Measurements from ENCODE around the gene NLRC5. TPM values are rescaled to one million over a fixed set of nuclear protein-coding genes. Genes with fewer than 3 reads are reported as not detected.

The NLRC5 gene
- total RNA-seq, 1 donor from 2014 or later: not detected

DNA sequence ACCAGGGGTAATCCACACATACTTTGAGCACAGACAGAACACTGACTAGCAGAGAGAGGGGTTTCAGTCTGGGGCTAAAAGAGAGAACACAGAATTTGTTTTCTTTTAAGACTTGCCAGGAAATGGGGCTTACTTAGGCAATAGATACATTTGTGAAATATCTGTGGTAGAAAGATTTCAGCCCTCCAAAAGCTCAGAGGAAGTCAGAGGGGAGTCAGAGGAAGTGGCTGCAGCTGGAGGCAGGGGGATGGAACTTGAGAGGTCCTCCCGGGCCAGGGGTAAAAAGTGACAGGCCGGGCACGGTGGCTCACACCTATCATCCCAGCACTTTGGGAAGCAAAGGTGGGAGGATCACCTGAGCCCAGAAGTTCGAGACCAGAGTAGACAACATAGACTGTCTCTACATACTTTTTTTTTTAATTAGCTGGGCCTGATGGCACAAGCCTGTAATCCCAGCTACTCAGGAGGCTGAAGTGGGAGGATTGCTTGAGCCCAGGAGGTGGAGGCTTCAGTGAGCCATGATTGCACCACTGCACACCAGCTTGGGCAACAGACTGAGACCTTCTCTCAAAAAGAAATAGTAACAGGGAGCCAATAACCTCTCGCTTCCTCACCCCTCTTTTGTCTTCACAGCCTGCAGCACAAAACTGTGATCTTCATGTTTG, 49.9 kb downstream of the NLRC5 start:
- Histone ChIP-seq H3K27me3 (no peaks in the 10 kb centered on the region), H3K9ac (no peak overlapping the region), H3K27ac (no peak overlapping the region), H3K4me1 (no peaks in the 10 kb centered on the region), H3K36me3 (no peaks in the 10 kb centered on the region), H3K4me3 (no peak overlapping the region), H4K20me1 (ENCODE audit: low read depth) (no peaks in the 10 kb centered on the region), H2AFZ (replicated peaks) (no peak overlapping the region), H3K9me3 (ENCODE audit: low read depth) (no peaks in the 10 kb centered on the region), H3K79me2 (ENCODE audit: low read depth) (no peaks in the 10 kb centered on the region), H3F3A (ENCODE audit: low read depth) (no peaks in the 10 kb centered on the region), H3K4me2 (no peak overlapping the region)
- Mint-ChIP-seq H3K36me3 (no peaks in the 10 kb centered on the region), H3K27ac (no peak overlapping the region), H3K9me3 (peaks cover 10% of the 10 kb centered on the region), H3K27me3 (ENCODE audit: insufficient read depth, low read depth) (peaks cover 3% of the 10 kb centered on the region), H3K4me3 (no peak overlapping the region), H3K4me1 (no peaks in the 10 kb centered on the region)
- no peak for DNase-seq (ENCODE audit: low spot score)
- TF ChIP-seq EZH2phosphoT487 (IDR thresholded peaks at IDR 0.05): no peak
- no peak for TF ChIP-seq EZH2 (IDR thresholded peaks at IDR 0.05)
- TF ChIP-seq, protein P1, sequence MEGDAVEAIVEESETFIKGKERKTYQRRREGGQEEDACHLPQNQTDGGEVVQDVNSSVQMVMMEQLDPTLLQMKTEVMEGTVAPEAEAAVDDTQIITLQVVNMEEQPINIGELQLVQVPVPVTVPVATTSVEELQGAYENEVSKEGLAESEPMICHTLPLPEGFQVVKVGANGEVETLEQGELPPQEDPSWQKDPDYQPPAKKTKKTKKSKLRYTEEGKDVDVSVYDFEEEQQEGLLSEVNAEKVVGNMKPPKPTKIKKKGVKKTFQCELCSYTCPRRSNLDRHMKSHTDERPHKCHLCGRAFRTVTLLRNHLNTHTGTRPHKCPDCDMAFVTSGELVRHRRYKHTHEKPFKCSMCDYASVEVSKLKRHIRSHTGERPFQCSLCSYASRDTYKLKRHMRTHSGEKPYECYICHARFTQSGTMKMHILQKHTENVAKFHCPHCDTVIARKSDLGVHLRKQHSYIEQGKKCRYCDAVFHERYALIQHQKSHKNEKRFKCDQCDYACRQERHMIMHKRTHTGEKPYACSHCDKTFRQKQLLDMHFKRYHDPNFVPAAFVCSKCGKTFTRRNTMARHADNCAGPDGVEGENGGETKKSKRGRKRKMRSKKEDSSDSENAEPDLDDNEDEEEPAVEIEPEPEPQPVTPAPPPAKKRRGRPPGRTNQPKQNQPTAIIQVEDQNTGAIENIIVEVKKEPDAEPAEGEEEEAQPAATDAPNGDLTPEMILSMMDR (IDR thresholded peaks at IDR 0.05): no peak

DNA sequence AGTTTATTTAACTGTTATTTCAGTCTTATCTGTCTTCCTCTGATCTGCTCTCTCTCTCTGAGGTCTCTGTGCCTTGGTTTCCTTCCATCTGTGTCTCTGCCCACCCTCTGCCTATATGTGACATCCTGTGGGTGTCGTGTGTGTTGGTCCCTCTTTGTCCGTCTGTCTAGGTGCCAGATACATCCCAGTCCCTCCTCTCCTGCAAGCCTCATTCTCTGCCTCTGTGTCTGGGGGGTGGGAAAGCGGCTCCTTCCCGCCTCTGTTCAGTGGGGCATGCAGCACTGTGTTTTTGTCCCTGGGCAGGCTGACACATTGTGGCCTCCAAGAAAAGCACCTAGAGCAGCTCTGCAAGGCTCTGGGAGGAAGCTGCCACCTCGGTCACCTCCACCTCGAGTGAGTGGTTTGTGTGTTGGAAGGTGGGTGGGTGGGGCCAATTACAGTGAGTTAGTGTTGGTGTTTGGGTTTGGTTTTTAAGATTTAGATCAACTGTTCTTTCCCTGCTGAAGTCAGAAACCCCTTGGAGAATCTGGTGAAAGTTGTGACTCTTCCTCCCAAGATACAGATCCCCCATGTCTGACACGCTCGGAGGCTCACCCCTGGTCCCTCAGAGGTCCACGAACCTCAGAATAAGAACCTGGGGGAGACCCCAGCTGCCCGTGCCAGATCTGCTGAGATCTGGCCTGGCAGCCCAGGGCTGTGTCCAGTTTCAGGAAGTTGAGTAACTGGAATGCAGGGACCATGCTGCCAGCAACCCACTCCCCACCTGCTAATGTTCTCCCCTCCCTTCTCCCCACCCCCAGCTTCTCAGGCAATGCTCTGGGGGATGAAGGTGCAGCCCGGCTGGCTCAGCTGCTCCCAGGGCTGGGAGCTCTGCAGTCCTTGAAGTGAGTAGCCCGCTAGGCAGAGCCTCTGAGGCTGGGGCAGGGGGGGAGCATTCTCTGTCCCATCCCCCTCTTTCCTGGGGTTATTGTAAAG, 52.1 kb downstream of the NLRC5 start:
- Mint-ChIP-seq H3K36me3 (no peaks in the 10 kb centered on the region), H3K9me3 (peaks cover 10% of the 10 kb centered on the region), H3K4me3 (no peak overlapping the region), H3K27ac (no peak overlapping the region), H3K4me1 (peaks cover 6% of the 10 kb centered on the region), H3K27me3 (ENCODE audit: insufficient read depth, low read depth) (peaks cover 7% of the 10 kb centered on the region)
- H4K20me1 ChIP-seq (ENCODE audit: low read depth): no peaks in the 10 kb centered on the region
- no peaks in the 10 kb centered on the region for H3K4me1 ChIP-seq
- H3K4me3 ChIP-seq: no peak overlapping the region
- no peaks in the 10 kb centered on the region for H3K79me2 ChIP-seq (ENCODE audit: low read depth)
- no peak overlapping the region for H3K4me2 ChIP-seq
- no peak overlapping the region for H3K27ac ChIP-seq
- no peaks in the 10 kb centered on the region for H3F3A ChIP-seq (ENCODE audit: low read depth)
- H3K9me3 ChIP-seq (ENCODE audit: low read depth): no peaks in the 10 kb centered on the region
- no peaks in the 10 kb centered on the region for H3K27me3 ChIP-seq
- no peaks in the 10 kb centered on the region for H3K36me3 ChIP-seq
- H3K9ac ChIP-seq: no peak overlapping the region
- no peak for DNase-seq (ENCODE audit: low spot score)
- TF ChIP-seq, protein P1 (IDR thresholded peaks at IDR 0.05): no peak
- TF ChIP-seq EZH2phosphoT487 (IDR thresholded peaks at IDR 0.05) (no peak), EZH2 (IDR thresholded peaks at IDR 0.05) (no peak)
- H2AFZ ChIP-seq (replicated peaks): no peak overlapping the region

DNA sequence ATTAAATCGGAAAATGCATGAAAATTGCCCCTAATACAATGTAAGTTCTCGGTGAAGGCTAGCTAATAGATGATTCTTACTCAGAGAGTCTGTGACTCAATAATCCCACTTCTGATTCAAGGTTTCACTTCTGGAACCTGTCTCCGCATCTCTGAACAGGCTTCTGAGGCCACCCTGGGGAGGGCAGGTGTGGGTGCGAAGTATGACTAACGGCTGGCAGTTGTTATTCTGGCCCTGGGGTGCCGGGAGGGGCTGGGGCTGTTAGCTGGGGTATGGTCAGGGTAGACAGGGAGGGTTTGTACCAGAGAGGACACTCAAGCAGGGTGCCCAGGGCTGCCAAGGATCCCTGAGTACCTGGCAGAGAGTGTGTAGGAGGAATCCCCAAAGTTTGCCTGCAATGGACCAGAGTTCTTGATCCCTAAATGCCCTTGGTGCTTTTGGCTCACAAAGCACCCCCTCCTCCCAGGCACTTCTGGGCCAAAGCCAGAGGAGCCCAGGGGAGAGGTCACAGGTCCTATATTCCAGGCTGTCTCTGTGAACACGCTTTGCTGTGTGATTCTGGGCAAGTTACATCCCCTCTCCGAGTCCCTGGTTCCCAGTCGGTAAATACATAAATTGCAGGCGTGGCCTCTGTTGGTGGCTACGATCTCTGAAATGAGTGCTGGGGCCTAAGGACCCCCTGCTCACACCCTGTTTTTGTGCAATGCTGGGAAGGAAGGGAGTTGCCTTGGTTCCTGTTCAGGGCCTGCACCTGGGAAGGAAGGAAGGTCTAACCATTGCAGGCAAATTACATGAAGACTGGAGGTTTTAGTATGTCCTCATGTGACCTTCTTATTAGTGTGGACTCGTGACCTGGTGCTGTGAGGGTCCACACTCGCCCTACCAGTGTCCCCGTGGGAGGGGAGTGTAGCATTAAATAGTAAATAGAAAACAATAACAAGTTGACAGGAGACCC, 53.1 kb downstream of the NLRC5 start:
- H3K27ac ChIP-seq: no peak overlapping the region
- no peaks in the 10 kb centered on the region for H3F3A ChIP-seq (ENCODE audit: low read depth)
- H3K9ac ChIP-seq: no peak overlapping the region
- H3K4me1 Mint-ChIP-seq: peaks cover 6% of the 10 kb centered on the region
- H3K79me2 ChIP-seq (ENCODE audit: low read depth): no peaks in the 10 kb centered on the region
- no peaks in the 10 kb centered on the region for H3K36me3 ChIP-seq
- no peak overlapping the region for H3K4me3 Mint-ChIP-seq
- no peaks in the 10 kb centered on the region for H3K36me3 Mint-ChIP-seq
- peaks cover 10% of the 10 kb centered on the region for H3K9me3 Mint-ChIP-seq
- DNase-seq (ENCODE audit: low spot score): no peak
- no peak overlapping the region for H3K4me3 ChIP-seq
- no peak overlapping the region for H2AFZ ChIP-seq (replicated peaks)
- no peaks in the 10 kb centered on the region for H3K9me3 ChIP-seq (ENCODE audit: low read depth)
- H4K20me1 ChIP-seq (ENCODE audit: low read depth): no peaks in the 10 kb centered on the region
- peaks cover 9% of the 10 kb centered on the region for H3K27me3 Mint-ChIP-seq (ENCODE audit: insufficient read depth, low read depth)
- H3K27ac Mint-ChIP-seq: no peak overlapping the region
- H3K27me3 ChIP-seq: no peaks in the 10 kb centered on the region
- no peaks in the 10 kb centered on the region for H3K4me1 ChIP-seq
- TF ChIP-seq EZH2phosphoT487 (IDR thresholded peaks at IDR 0.05) (no peak), EZH2 (IDR thresholded peaks at IDR 0.05) (no peak)
- TF ChIP-seq, protein P1 (IDR thresholded peaks at IDR 0.05): no peak
- H3K4me2 ChIP-seq: no peak overlapping the region

Measured in neural progenitor cell (in vitro differentiated cells).